GM12878 (cell line): ENCODE data around the gene CBFA2T3. TPM values are rescaled to one million over a fixed set of nuclear protein-coding genes. Genes with fewer than 3 reads are reported as not detected.

Experiments
- ATAC-seq: fragments of 200-7000 bp; cut with Tn5 transposase; 3 replicates; pipeline ENCODE4 v1.9.1; 2020; ENCODE audit warnings: mild to moderate bottlenecking, moderate library complexity
- BruUV-seq: library from RNA; stranded (reverse); fragments of 400-500 nt; replicated peaks from 2 replicates; lab custom pipeline; 2021; lab: Mats Ljungman, UMichigan
- CTCF ChIA-PET: fragments of 300-600 bp; sonication (Branson Sonifier 250); formaldehyde crosslinking; extraction: SDS; loops from one replicate; lab custom pipeline; 2021; ENCODE audit warnings: inconsistent platforms; lab: Yijun Ruan, JAX
- POLR2A ChIA-PET: fragments of 350-600 bp; formaldehyde crosslinking; extraction: SDS; loops from one replicate; lab custom pipeline; 2021; ENCODE audit warnings: inconsistent platforms; lab: Charles Lee
- RAD21 ChIA-PET: fragments of 300-600 bp; sonication (Branson Sonifier 250); formaldehyde crosslinking; loops from one replicate; lab custom pipeline; 2023; ENCODE audit warnings: antibody characterized with exemption; ENCODE audit not compliant: unreplicated experiment; lab: Charles Lee
- SMC1A ChIA-PET: fragments of 300-600 bp; sonication (Branson Sonifier 250); formaldehyde crosslinking; loops from one replicate; lab custom pipeline; 2023; ENCODE audit not compliant: unreplicated experiment, uncharacterized antibody; lab: Charles Lee
- DNase-seq: peaks from one replicate; pipeline ENCODE4 v3.0.0-alpha.2; 2011; ENCODE audit warnings: low read depth, low spot score
- FAIRE-seq: peaks from 3 replicates; lab custom pipeline; 2011; peaks lifted over from hg19 to GRCh38; lab: Jason Lieb, UNC
- H2AFZ ChIP-seq: 2 replicates; pipeline ENCODE4 v1.6.0; 2011; ENCODE audit warnings: low read depth, low read length, control low read depth; ENCODE audit not compliant: control insufficient read depth
- H3K27ac ChIP-seq: 2 replicates; pipeline ENCODE4 v1.5.1; 2011; ENCODE audit warnings: control low read depth; ENCODE audit not compliant: control insufficient read depth, insufficient read depth
- H3K27me3 ChIP-seq, 2 experiments: replicated peaks in 1 of 2; 2 replicates each; pipeline versions ENCODE4 v1.6.0 to v1.6.1; 2011; ENCODE audit warnings: low read length in 1 of 2; ENCODE audit not compliant: control insufficient read depth in 2 of 2, insufficient read depth in 2 of 2
- H3K36me3 ChIP-seq, 2 experiments: 2 replicates each; pipeline ENCODE4 v1.5.1; 2011; ENCODE audit warnings: low read length in 1 of 2; ENCODE audit not compliant: control insufficient read depth in 2 of 2, insufficient read depth in 2 of 2
- H3K4me1 ChIP-seq: 2 replicates; pipeline ENCODE4 v1.6.1; 2011; ENCODE audit warnings: mild to moderate bottlenecking, low read length, moderate library complexity, mixed read lengths; ENCODE audit not compliant: control insufficient read depth, insufficient read depth
- H3K4me2 ChIP-seq: 2 replicates; pipeline ENCODE4 v1.6.0; 2011; ENCODE audit warnings: control low read depth; ENCODE audit not compliant: control insufficient read depth, insufficient read depth
- H3K4me3 ChIP-seq: fragments of 200-600 bp; sonication (generic); 2 replicates; pipeline ENCODE4 v1.5.1; 2016
- H3K79me2 ChIP-seq: 2 replicates; pipeline ENCODE4 v1.6.0; 2011; ENCODE audit warnings: low read length; ENCODE audit not compliant: control insufficient read depth, insufficient read depth
- H3K9ac ChIP-seq: 2 replicates; pipeline ENCODE4 v1.8.0; 2011; ENCODE audit warnings: low read length, control low read depth, mixed read lengths; ENCODE audit not compliant: control insufficient read depth, insufficient read depth
- H3K9me3 ChIP-seq: replicated peaks from 3 replicates; pipeline ENCODE4 v1.5.1; 2011; ENCODE audit warnings: mild to moderate bottlenecking, low read length; ENCODE audit not compliant: control insufficient read depth, insufficient read depth
- H4K20me1 ChIP-seq: 2 replicates; pipeline ENCODE4 v1.6.0; 2011; ENCODE audit not compliant: control insufficient read depth, insufficient read depth
- ATF3 ChIP-seq: IDR thresholded peaks from 2 replicates; pipeline ENCODE4 v1.6.1; 2011; ENCODE audit warnings: low read depth, mild to moderate bottlenecking, low read length, moderate library complexity, borderline replicate concordance; ENCODE audit errors: extremely low read depth
- BMI1 ChIP-seq: fragments of 450-650 bp; IDR thresholded peaks from 2 replicates; pipeline ENCODE4 v1.6.1; 2016; ENCODE audit warnings: mild to moderate bottlenecking, moderate library complexity, borderline replicate concordance
- CEBPZ ChIP-seq: fragments of 150-350 bp; IDR thresholded peaks from 2 replicates; pipeline ENCODE4 v1.6.1; 2016; ENCODE audit warnings: low read depth, low read length
- CHD2 ChIP-seq: IDR thresholded peaks from 2 replicates; pipeline ENCODE4 v1.6.1; 2011; ENCODE audit warnings: low read depth, low read length, improper control_type of control experiment, borderline replicate concordance
- ELK1 ChIP-seq: IDR thresholded peaks from 2 replicates; pipeline ENCODE4 v1.6.1; 2012; ENCODE audit warnings: low read depth, low read length, improper control_type of control experiment
- GATAD2B ChIP-seq: fragments of 450-650 bp; conservative IDR thresholded peaks from 2 replicates; pipeline ENCODE4 v1.6.1; 2017; ENCODE audit warnings: low read depth, mild to moderate bottlenecking, moderate library complexity
- HSF1 ChIP-seq: fragments of 150-350 bp; IDR thresholded peaks from 2 replicates; pipeline ENCODE4 v1.6.1; 2014; ENCODE audit warnings: mild to moderate bottlenecking, low read depth, low read length
- RAD21 ChIP-seq: IDR thresholded peaks from 2 replicates; pipeline ENCODE4 v1.6.1; 2011; ENCODE audit warnings: mild to moderate bottlenecking, low read depth, low read length, moderate library complexity; ENCODE audit not compliant: insufficient read depth
- TCF3 ChIP-seq: IDR thresholded peaks from 2 replicates; pipeline ENCODE4 v1.6.1; 2012; ENCODE audit warnings: low read depth, mild to moderate bottlenecking, low read length, borderline replicate concordance; ENCODE audit not compliant: insufficient read depth
- WRNIP1 ChIP-seq: IDR thresholded peaks from 2 replicates; pipeline ENCODE4 v1.6.1; 2011; ENCODE audit warnings: low read depth, low read length, improper control_type of control experiment, borderline replicate concordance
- WGBS: methylation state at CpG from one replicate; pipeline ENCODE4 v1.1.6; 2016; ENCODE audit warnings: low lambda C conversion rate; ENCODE audit not compliant: insufficient replicate concordance, insufficient coverage; ENCODE audit errors: missing lambda C conversion rate; 5-methylcytosine and 5-hydroxymethylcytosine counted together
- in situ Hi-C: fragments of 300-500 bp; cut with MboI; formaldehyde crosslinking; loops from 9 replicates; pipeline ENCODE4 v1.14.3; 2018; ENCODE audit warnings: mixed read lengths
- intact Hi-C: fragments of 100-400 bp; cut with micrococcal nuclease; formaldehyde crosslinking; loops from one replicate; pipeline ENCODE4 v1.14.2; 2022; ENCODE audit not compliant: unreplicated experiment
- polyA plus RNA-seq, 11 experiments: library from polyadenylated mRNA; depleted of rRNA in 4 of 11; unstranded in 6 of 11; stranded (reverse) in 5 of 11; fragments of >200 nt; fragmentation: Nextera tagmentation in 4 of 11; fragmentation: Illumina TruSeq in 1 of 11; extraction: Ambion mirVana in 4 of 11; extraction: Trizol in 1 of 11; gene quantifications; 1 replicate in 1 of 11; 2 replicates in 10 of 11; pipeline versions ENCODE4 v1.2.1 to v1.2.3, GENCODE V29; 2011 to 2016; ENCODE audit warnings: inconsistent platforms in 2 of 11, missing spikeins in 2 of 11, low read depth in 1 of 11
- total RNA-seq, 4 experiments: library from RNA; depleted of rRNA in 3 of 4; stranded (reverse); fragments of >200 nt in 3 of 4; fragmentation: Illumina TruSeq in 1 of 4; extraction: Trizol in 1 of 4; gene quantifications; 2 replicates each; pipeline versions ENCODE4 v1.2.1 to v1.2.3, GENCODE V29; 2013 to 2021

CBFA2T3 gene
- total and polyA plus RNA-seq, 10 of the 15 experiments (the other 5 are each of a cell fraction or from before 2014, with no cell fraction given): 0.69 to 42.6 (median 4.5) TPM

GRCh38 chr16:88830258-88830657, 146.7 kb downstream of the CBFA2T3 start:
- ChIA-PET POLR2A (no interaction called here), RAD21 (no interaction called here), SMC1A (no interaction called here), CTCF (no interaction called here)
- Histone ChIP-seq H3K27ac (no peak overlapping the region), H3K9ac (no peak overlapping the region), H3K79me2 (no peaks in the 10 kb centered on the region), H2AFZ (no peak overlapping the region), H3K36me3 (no peaks in the 10 kb centered on the region), H3K27me3 (no peaks in the 10 kb centered on the region), H4K20me1 (no peaks in the 10 kb centered on the region), H3K4me1 (no peaks in the 10 kb centered on the region), H3K9me3 (no peaks in the 10 kb centered on the region), H3K4me2 (no peak overlapping the region), H3K4me3 (no peak overlapping the region)
- TF ChIP-seq HSF1: no peak
- TF ChIP-seq ATF3: no peak
- no peak for TF ChIP-seq BMI1
- TF ChIP-seq CEBPZ: no peak
- TF ChIP-seq RAD21: no peak
- no peak for TF ChIP-seq TCF3
- no peak for TF ChIP-seq CHD2
- no peak for TF ChIP-seq WRNIP1
- TF ChIP-seq GATAD2B: no peak
- no peak for TF ChIP-seq ELK1
- DNase-seq (no peak), FAIRE-seq (no peak), ATAC-seq (no peak)
- WGBS: 66% methylated on average over 11 of the region's 11 CpGs
- intact Hi-C loops (no loop called here), in situ Hi-C loops (no loop called here)
- BruUV-seq: no TSS peak
